ENCODE results near the gene CLDN11.

Gene CLDN11

DNA sequence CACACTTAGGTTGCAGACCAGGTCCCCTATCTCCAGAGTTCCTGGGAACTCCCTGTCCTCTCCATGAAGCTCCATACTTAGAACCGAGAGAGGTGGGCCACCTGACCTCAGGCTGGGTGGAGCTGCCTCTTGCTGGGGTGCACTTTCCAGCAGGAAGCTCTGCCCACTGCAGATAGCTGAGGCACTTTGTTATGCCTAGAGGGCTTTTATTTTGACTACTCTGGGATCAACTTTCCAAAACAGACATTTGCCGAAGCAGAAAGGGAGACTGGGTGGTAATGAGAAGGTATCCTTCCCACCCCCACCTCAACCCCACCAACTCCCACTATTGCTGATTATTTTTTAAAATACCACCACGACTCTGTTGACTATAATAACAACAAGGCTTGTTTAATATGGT, 54.7 kb downstream of the CLDN11 start:
- DNase-seq, result no peak

DNA sequence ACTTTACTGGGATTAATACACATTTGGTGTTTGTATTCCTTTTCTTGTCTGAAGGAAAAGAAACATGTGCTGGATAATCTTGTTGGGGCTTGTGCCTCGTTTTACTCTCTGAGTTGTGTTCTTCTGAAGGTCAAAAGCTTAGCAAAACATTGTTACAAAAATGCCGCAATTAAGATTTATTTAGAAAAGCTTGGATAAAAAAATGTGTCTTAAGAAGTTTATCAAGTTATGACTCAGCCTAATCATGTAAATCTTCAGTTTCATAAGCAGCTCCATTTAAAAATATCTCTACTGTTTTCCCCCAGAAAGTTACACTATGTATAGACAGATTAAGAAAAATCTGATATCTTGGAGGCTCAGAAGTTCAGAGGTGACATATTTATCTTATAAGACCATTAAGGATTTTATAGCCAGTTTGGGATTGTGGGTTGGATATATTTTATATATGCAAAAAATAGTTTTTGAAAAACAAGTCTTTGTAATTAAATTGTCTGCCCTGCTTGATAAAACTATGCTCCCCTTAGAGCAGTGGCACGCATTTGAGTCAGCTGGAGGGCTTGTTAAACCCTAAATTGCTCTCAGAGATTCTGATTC, 56.5 kb downstream of the CLDN11 start:
- no peak for DNase-seq

DNA sequence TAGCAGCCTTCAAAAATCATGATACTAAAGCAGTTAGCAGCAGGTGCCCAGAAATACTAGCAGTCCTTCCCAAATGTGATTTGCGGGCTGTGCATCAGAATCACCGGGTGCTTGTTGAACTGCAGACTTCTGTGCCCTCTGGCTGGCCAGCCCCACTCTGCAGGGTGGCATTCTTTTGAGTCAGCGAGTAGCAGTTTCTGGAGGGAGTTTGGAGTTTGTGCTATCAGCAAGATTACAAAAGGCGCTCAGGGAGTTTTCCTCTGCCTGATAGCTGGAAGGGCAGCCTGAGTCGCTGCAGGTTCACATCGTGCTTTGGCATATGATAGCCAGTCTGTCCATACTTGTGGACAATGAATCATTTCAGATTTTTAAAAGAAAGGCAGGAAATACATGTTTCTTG, 57.6 kb downstream of the CLDN11 start:
- no peak for DNase-seq

DNA sequence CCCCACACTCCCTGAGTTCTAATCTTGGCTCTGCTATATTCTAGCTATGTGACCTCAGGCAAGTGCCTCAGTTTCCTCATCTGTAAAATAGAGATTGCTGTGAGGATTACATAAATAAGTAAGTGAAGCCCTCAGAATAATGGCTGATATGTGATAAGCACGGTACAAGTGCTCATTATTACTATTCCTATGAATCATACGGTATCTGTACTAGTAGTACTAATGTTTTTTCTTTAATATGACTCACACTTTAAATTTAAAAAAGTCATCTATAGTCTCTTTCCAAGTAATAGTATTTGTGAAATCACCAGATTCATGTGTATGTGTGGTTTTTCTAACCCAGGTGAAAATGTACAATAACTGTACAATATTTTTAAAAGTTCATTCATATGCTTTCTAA, 58.7 kb downstream of the CLDN11 start:
- no peak for DNase-seq

DNA sequence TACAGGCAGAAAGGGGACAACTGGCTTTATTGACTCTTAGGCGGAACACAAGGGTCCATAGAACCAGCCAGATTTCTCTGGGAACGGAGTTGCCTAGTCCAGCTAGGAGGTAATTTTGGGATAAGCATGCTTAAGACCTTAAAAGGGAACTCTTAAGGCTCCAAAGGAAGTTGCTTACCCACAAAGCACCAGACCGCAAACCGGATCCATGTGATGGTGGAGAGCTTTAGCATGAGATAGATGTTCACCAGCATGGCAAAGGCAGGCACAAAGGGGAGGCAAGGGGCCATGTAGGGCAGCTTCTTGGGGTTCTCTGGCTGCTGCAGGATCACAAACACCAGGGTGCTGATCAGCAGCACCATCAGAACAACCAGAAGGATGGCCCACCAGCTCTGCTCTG, 61.4 kb downstream of the CLDN11 start:
- DNase-seq, result no peak

DNA sequence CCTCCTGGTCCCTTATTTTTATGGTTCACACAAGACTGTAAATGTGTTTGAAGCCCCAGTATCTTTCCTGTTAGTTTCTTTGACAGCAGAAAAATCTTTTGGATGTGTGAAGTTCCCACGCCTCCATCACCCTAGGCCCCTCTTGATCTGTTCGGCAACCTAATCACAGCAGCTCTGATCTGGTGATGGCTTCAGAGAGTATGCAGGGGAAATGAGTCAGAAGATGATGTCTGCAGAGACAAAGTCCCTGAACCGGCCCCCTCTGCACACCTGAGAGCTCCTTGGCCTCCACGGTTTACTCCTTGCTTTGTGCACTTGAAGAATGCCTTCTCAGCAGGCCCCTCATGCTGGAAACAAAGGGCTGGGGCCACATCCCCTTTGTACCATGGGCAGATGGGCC, 63.5 kb downstream of the CLDN11 start:
- DNase-seq, result no peak

DNA sequence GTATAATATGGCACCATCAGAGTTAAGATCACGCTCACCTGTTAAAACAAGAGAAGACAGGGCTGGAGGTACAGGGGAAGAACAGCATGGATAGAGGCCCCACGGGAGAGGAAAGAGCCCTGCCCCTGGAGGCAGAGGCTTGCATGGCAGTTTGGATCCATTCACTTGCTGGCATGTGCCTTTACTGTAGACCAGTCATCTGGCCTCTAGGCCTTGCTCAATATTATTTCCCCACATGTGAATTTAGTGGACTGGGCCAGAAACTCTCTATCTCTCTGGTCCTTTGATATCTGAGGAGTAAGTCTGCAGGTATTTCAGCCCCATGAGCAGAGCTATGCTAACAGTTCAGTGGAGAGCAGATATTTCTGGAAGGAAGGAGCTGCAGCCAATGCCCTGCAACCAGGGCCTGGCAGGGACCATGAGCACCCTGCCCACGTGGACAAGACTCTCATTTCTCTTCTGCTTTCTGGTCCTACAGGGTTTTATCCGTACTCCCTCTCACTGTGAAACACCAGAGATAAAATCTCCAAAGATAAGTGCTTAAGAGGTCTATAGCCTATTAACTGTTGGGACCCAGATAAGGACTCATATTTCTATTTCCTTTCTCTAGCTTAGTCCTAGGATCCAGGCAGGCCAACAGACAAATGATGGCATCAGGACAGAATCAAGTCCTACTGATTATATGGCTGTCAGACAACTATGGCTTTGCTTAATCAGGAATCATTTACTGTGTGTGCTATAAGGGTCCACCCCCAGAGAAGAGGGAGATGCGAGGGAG, 65.0 kb downstream of the CLDN11 start:
- DNase-seq, result no peak
